Panc1 (cell line): ENCODE results near the gene RASL11A. TPM values are rescaled to one million over a fixed set of nuclear protein-coding genes. Genes with fewer than 3 reads are reported as not detected.

Experiments used
- ATAC-seq: fragments of 200-7000 bp; cut with Tn5 transposase; 2 replicates; pipeline ENCODE4 v1.9.1; 2020; ENCODE audit warnings: mild to moderate bottlenecking, moderate library complexity
- BruUV-seq: library from RNA; stranded (reverse); fragments of 400-500 nt; replicated peaks from 2 replicates; lab custom pipeline; 2021; lab: Mats Ljungman, UMichigan
- CTCF ChIA-PET: fragments of 300-600 bp; sonication (Branson Sonifier 250); formaldehyde crosslinking; loops from one replicate; lab custom pipeline; 2022; ENCODE audit warnings: antibody characterized with exemption; lab: Charles Lee
- POLR2A ChIA-PET: fragments of 300-600 bp; sonication (Branson Sonifier 250); formaldehyde crosslinking; loops from one replicate; lab custom pipeline; 2022; ENCODE audit warnings: antibody characterized with exemption; lab: Charles Lee
- DNase-seq: peaks from one replicate; pipeline ENCODE4 v3.0.0-alpha.2; 2010; ENCODE audit warnings: low read depth, low spot score
- H3K27ac ChIP-seq: 2 replicates; pipeline ENCODE4 v1.5.1; 2011; ENCODE audit warnings: mild to moderate bottlenecking, low read length, inconsistent platforms
- H3K27me3 ChIP-seq: fragments of 200-500 bp; sonication (Bioruptor generic); 2 replicates; pipeline ENCODE4 v1.6.0; 2014; ENCODE audit warnings: low read length, inconsistent platforms; ENCODE audit not compliant: control insufficient read depth, insufficient read depth
- H3K36me3 ChIP-seq: fragments of 200-500 bp; sonication (Bioruptor generic); 2 replicates; pipeline ENCODE4 v1.5.1; 2014; ENCODE audit warnings: inconsistent platforms, mild to moderate bottlenecking, low read length, moderate library complexity; ENCODE audit not compliant: control insufficient read depth, insufficient read depth
- H3K4me1 ChIP-seq: 2 replicates; pipeline ENCODE4 v1.5.1; 2011; ENCODE audit warnings: inconsistent platforms, mild to moderate bottlenecking, low read length, moderate library complexity; ENCODE audit not compliant: control insufficient read depth, insufficient read depth
- H3K4me3 ChIP-seq, 2 experiments: 2 replicates each; pipeline ENCODE4 v1.5.1; 2011 to 2012; ENCODE audit warnings: low read depth in 2 of 2, low read length in 2 of 2, mild to moderate bottlenecking in 2 of 2, inconsistent platforms in 1 of 2, moderate library complexity in 1 of 2
- H3K9me3 ChIP-seq: fragments of 200-500 bp; sonication (Bioruptor generic); 2 replicates; pipeline ENCODE4 v1.5.1; 2014; ENCODE audit warnings: low read depth, mild to moderate bottlenecking, inconsistent platforms, low read length, moderate library complexity; ENCODE audit not compliant: control insufficient read depth, insufficient read depth
- CTCF ChIP-seq: fragments of 450-650 bp; IDR thresholded peaks from 2 replicates; pipeline ENCODE4 v1.5.1; 2017; ENCODE audit warnings: mild to moderate bottlenecking
- POLR2AphosphoS5 ChIP-seq: IDR thresholded peaks from 2 replicates; pipeline ENCODE4 v1.6.1; 2012; ENCODE audit warnings: mild to moderate bottlenecking, low read depth, low read length, moderate library complexity
- REST ChIP-seq, 2 experiments: IDR thresholded peaks; 2 replicates each; pipeline ENCODE4 v1.6.1; 2011 to 2012; ENCODE audit warnings: low read depth in 2 of 2, control low read depth in 1 of 2, low read length in 1 of 2, mild to moderate bottlenecking in 1 of 2, moderate library complexity in 1 of 2; ENCODE audit not compliant: insufficient read depth in 1 of 2
- SIN3A ChIP-seq: IDR thresholded peaks from 2 replicates; pipeline ENCODE4 v1.6.1; 2012; ENCODE audit warnings: low read depth, mild to moderate bottlenecking, low read length, moderate library complexity, borderline replicate concordance; ENCODE audit not compliant: insufficient read depth
- TCF7L2 ChIP-seq: IDR thresholded peaks from 2 replicates; pipeline ENCODE4 v1.6.1; 2011; ENCODE audit warnings: mild to moderate bottlenecking, low read depth, low read length, inconsistent platforms
- in situ Hi-C: cut with HindIII; loops from 2 replicates; pipeline ENCODE4 v1.10.0; 2016; ENCODE audit warnings: low sequenced_read_pairs, low pct_unique_long_range_greater_than_20kb
- intact Hi-C: fragments of 100-400 bp; cut with micrococcal nuclease; formaldehyde crosslinking; loops from one replicate; pipeline ENCODE4 v1.10.0; 2022; ENCODE audit not compliant: unreplicated experiment
- total RNA-seq: library from RNA; stranded (reverse); gene quantifications from one replicate; pipeline ENCODE4 v1.2.1, GENCODE V29; 2021; ENCODE audit not compliant: unreplicated experiment

Gene RASL11A
- total RNA-seq, 1 experiment from 2014 or later, result 136 TPM

DNA sequence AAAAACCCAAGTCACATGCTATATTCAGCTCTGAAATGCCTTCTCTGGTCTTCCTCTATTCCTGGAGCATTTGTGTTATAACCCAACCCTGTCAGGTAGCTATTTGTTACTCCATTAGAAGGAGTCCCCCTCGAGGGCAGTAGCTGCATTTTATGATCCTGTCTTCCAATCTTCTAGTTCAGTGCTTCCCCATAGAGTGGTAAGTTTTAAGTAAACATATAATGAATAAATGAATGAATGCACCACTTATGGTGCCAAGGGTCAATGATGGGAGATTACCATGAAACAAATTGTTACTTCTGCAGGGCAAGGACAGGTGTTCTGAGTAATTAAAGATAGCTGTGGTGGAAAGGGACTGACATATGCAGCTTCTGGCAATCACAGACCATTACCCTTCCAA lies 4.0 kb downstream of the RASL11A start:
- H3K27me3 ChIP-seq, result no peaks in the 10 kb centered on the region
- no peaks in the 10 kb centered on the region; the same call in 1 of the 2 replicates for H3K36me3 ChIP-seq
- ChIA-PET POLR2A (no interaction called here), CTCF (interaction anchor here (0.5 to 1.2 kb wide), 3 partner anchors 10 to 303 kb away, joined by 3 to 4 read pairs (median 3); no protein-coding TSS in a partner anchor)
- H3K4me3 ChIP-seq, result no peak overlapping the region
- BruUV-seq, result no TSS peak
- intact Hi-C loops, result loop anchor here (5.0 to 10.0 kb wide), 2 partner anchors 78 to 290 kb away; no protein-coding TSS in a partner anchor
- H3K9me3 ChIP-seq, result no peaks in the 10 kb centered on the region
- ATAC-seq, result no peak
- in situ Hi-C loops, result no loop called here
- H3K27ac ChIP-seq, result no peak overlapping the region
- DNase-seq, result no peak
- H3K4me1 ChIP-seq, result peaks cover 16% of the 10 kb centered on the region
- no peak for TF ChIP-seq CTCF
- TF ChIP-seq REST (IDR thresholded peaks at IDR 0.05; ENCODE audit: insufficient read depth in 1 of 2, low read depth in 2 of 2, low read length in 1 of 2), result no peak
- no peak for TF ChIP-seq TCF7L2
- TF ChIP-seq SIN3A, result no peak
- TF ChIP-seq POLR2AphosphoS5, result no peak

DNA sequence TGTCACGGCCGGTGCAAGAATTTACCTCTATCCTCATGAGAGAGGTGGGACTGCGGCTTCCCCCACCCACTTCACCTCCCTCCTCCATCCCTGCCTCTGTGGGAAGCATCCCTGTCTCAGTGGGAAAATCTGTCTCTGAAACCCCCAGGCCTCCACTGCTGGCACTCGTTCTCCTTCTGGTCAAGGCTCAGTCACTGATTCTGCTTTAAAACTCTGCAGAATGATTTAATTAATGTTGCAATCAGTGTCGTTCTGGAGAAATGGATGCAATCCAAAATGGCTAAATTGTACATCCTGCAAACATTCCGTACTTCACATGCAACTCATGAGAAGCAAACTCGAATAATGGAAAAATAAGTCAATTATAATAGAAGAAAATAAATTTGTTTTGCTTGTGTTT lies 5.6 kb downstream of the RASL11A start:
- H3K4me3 ChIP-seq, result no peak overlapping the region
- TF ChIP-seq POLR2AphosphoS5, result no peak
- no peak for TF ChIP-seq TCF7L2
- no peak for TF ChIP-seq REST (IDR thresholded peaks at IDR 0.05; ENCODE audit: insufficient read depth in 1 of 2, low read depth in 2 of 2, low read length in 1 of 2)
- no peak for TF ChIP-seq CTCF
- no peak for TF ChIP-seq SIN3A
- ChIA-PET CTCF (no interaction called here), POLR2A (no interaction called here)
- no peaks in the 10 kb centered on the region; the same call in 1 of the 2 replicates for H3K36me3 ChIP-seq
- no peaks in the 10 kb centered on the region for H3K9me3 ChIP-seq
- H3K4me1 ChIP-seq, result peaks cover 28% of the 10 kb centered on the region
- ATAC-seq (no peak), DNase-seq (no peak)
- no peaks in the 10 kb centered on the region for H3K27me3 ChIP-seq
- BruUV-seq, result no TSS peak
- in situ Hi-C loops, result no loop called here
- intact Hi-C loops, result loop anchor here (5.0 to 10.0 kb wide), 2 partner anchors 76 to 291 kb away; no protein-coding TSS in a partner anchor
- H3K27ac ChIP-seq, result no peak overlapping the region
